ENCODE measurements around the gene CD6. TPM values are rescaled to one million over a fixed set of nuclear protein-coding genes. Genes with fewer than 3 reads are reported as not detected.

The CD6 gene
- total RNA-seq, result 6.7 TPM
- 0.24 TPM for polyA plus RNA-seq (ENCODE audit: insufficient read depth, low read depth, low replicate concordance)
- long read RNA-seq, donor 1, result 0 reads
- long read RNA-seq, donor 2, result 0 reads
- long read RNA-seq, donor 3, result 0 reads
- long read RNA-seq, donor 4, result 0 reads
- long read RNA-seq, donor 5, result 0 reads
- long read RNA-seq, donor 6, result 0 reads
- long read RNA-seq, donor 7, partial matches to known transcripts, result 0 of 3 reads
- long read RNA-seq, donor 7, other reads (novel, unspliced or antisense), result 2 of 3 reads
- long read RNA-seq, donor 8, result 0 reads
- long read RNA-seq, donor 9, result 0 reads
- long read RNA-seq, donor 10, result 0 reads

DNA sequence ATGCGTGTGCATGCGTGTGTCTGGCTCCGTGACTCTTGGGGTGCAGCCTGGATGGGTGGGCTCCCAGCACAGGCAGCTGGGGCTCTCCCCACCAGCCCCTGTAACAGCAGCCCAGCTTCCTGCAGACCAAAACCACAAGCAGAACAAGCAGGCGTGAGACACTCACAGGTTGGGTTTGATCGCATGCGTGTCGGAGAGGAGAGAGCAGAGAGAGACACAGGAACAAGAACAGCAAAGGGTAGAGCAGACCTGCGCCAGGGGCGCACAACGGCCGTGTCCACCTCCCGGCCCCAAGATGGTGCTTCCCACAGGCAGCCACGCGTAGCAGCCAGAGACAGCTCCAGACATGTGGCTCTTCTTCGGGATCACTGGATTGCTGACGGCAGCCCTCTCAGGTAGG is at the start of gene CD6:
Gene CD6, plus strand, starts transcription at position 161 of the 400 bp plus-strand sequence. Its CDS starts 186 bp downstream, at position 347.
- TF ChIP-seq, protein P1, sequence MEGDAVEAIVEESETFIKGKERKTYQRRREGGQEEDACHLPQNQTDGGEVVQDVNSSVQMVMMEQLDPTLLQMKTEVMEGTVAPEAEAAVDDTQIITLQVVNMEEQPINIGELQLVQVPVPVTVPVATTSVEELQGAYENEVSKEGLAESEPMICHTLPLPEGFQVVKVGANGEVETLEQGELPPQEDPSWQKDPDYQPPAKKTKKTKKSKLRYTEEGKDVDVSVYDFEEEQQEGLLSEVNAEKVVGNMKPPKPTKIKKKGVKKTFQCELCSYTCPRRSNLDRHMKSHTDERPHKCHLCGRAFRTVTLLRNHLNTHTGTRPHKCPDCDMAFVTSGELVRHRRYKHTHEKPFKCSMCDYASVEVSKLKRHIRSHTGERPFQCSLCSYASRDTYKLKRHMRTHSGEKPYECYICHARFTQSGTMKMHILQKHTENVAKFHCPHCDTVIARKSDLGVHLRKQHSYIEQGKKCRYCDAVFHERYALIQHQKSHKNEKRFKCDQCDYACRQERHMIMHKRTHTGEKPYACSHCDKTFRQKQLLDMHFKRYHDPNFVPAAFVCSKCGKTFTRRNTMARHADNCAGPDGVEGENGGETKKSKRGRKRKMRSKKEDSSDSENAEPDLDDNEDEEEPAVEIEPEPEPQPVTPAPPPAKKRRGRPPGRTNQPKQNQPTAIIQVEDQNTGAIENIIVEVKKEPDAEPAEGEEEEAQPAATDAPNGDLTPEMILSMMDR (IDR thresholded peaks at IDR 0.05; ENCODE audit: borderline replicate concordance, extremely low read depth, insufficient read depth), result no peak
- no peak within 1 kb of the TSS for H3K4me3 ChIP-seq (ENCODE audit: low read length in 3 of 3)
- H3K9me3 ChIP-seq (ENCODE audit: control insufficient read depth in 2 of 3, insufficient read depth in 1 of 3, low read length in 3 of 3), result peaks cover 0 to 3% (median 0%) of the 10 kb centered on the region in 3 donors
- no peak within 1 kb of the TSS for H3K27ac ChIP-seq (ENCODE audit: low read depth in 2 of 2, low read length in 2 of 2)
- H3K36me3 ChIP-seq (ENCODE audit: control insufficient read depth in 2 of 3, insufficient read depth in 3 of 3, low read length in 3 of 3), result no peaks in the 10 kb centered on the region
- no peaks in the 10 kb centered on the region for H3K27me3 ChIP-seq (ENCODE audit: control insufficient read depth, insufficient read depth, low read length)
- intact Hi-C loops (cut with DNase I), result no loop called here
- H3K9ac ChIP-seq (ENCODE audit: low read length in 3 of 3), result no peak within 1 kb of the TSS
- H3K4me1 ChIP-seq (ENCODE audit: control insufficient read depth in 2 of 3, insufficient read depth in 2 of 3, low read depth in 1 of 3, low read length in 3 of 3), result no peaks in the 10 kb centered on the region
- FAIRE-seq (no peak), DNase-seq (no peak)

DNA sequence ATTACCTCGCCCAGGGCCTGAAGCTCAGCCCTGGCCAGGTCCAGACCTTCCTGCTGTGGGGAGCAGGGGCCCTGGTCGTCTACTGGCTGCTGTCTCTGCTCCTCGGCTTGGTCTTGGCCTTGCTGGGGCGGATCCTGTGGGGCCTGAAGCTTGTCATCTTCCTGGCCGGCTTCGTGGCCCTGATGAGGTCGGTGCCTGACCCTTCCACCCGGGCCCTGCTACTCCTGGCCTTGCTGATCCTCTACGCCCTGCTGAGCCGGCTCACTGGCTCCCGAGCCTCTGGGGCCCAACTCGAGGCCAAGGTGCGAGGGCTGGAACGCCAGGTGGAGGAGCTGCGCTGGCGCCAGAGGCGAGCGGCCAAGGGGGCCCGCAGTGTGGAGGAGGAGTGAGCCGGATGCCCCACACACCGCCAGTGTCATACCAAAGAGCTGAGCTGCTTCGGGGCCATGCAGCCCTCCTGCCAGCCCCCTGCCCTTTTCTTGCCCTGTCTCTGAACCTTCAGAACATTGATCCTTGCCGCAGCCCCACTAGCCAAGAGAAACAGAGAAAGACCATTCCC is 49.6 kb upstream of the CD6 start:
- intact Hi-C loops (cut with DNase I), result no loop called here
- Histone ChIP-seq H3K4me3 (ENCODE audit: low read length in 3 of 3) (no peak overlapping the region), H3K27me3 (ENCODE audit: control insufficient read depth, insufficient read depth, low read length) (no peaks in the 10 kb centered on the region), H3K9me3 (ENCODE audit: control insufficient read depth in 2 of 3, insufficient read depth in 1 of 3, low read length in 3 of 3) (no peaks in the 10 kb centered on the region), H3K4me1 (ENCODE audit: control insufficient read depth in 2 of 3, insufficient read depth in 2 of 3, low read depth in 1 of 3, low read length in 3 of 3) (peaks cover 0 to 10% (median 0%) of the 10 kb centered on the region in 3 donors), H3K27ac (ENCODE audit: low read depth in 2 of 2, low read length in 2 of 2) (no peak overlapping the region), H3K9ac (ENCODE audit: low read length in 3 of 3) (no peak overlapping the region), H3K36me3 (ENCODE audit: control insufficient read depth in 2 of 3, insufficient read depth in 3 of 3, low read length in 3 of 3) (peaks cover 8 to 31% (median 21%) of the 10 kb centered on the region in 3 donors)
- TF ChIP-seq, protein P1 (IDR thresholded peaks at IDR 0.05; ENCODE audit: borderline replicate concordance, extremely low read depth, insufficient read depth), result no peak
- no peak for FAIRE-seq
- peak in 1 of 5 donors; percentile 69 for DNase-seq

GRCh38 chr11:60922906-60923305 is 48.6 kb upstream of the CD6 start:
- intact Hi-C loops (cut with DNase I), result no loop called here
- FAIRE-seq, result no peak
- Histone ChIP-seq H3K27me3 (ENCODE audit: control insufficient read depth, insufficient read depth, low read length) (no peaks in the 10 kb centered on the region), H3K9me3 (ENCODE audit: control insufficient read depth in 2 of 3, insufficient read depth in 1 of 3, low read length in 3 of 3) (no peaks in the 10 kb centered on the region), H3K4me1 (ENCODE audit: control insufficient read depth in 2 of 3, insufficient read depth in 2 of 3, low read depth in 1 of 3, low read length in 3 of 3) (peaks cover 0 to 10% (median 0%) of the 10 kb centered on the region in 3 donors), H3K9ac (ENCODE audit: low read length in 3 of 3) (no peak overlapping the region), H3K4me3 (ENCODE audit: low read length in 3 of 3) (no peak overlapping the region), H3K36me3 (ENCODE audit: control insufficient read depth in 2 of 3, insufficient read depth in 3 of 3, low read length in 3 of 3) (peaks cover 8 to 31% (median 21%) of the 10 kb centered on the region in 3 donors), H3K27ac (ENCODE audit: low read depth in 2 of 2, low read length in 2 of 2) (no peak overlapping the region)
- TF ChIP-seq, protein P1 (IDR thresholded peaks at IDR 0.05; ENCODE audit: borderline replicate concordance, extremely low read depth, insufficient read depth), result no peak
- no peak for DNase-seq
